ENCODE results near the gene TRPM2.

DNA sequence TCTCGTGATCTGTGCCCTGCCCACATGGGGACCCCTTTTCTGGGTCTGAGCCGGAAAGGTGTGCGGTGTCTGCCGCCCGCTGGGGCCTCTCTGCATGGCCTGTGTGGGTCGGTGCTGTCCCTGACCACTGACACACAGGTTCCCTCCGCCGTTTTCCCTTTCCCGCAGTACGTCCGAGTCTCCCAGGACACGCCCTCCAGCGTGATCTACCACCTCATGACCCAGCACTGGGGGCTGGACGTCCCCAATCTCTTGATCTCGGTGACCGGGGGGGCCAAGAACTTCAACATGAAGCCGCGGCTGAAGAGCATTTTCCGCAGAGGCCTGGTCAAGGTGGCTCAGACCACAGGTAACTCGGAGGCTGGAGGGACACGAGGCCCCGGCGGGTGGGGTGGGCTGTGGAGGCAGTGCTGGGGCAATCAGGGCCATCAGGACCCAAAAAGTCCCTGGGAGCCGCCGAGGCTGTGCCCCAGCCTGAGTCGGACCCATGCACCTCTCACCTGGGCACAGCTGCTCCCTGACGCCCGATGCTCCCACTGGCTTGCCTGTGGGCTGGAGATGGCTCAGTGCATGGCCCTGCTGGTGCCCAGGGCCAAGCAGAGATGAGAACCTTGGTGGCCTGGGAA lies 13.3 kb downstream of the TRPM2 start:
- TF ChIP-seq, protein P1, sequence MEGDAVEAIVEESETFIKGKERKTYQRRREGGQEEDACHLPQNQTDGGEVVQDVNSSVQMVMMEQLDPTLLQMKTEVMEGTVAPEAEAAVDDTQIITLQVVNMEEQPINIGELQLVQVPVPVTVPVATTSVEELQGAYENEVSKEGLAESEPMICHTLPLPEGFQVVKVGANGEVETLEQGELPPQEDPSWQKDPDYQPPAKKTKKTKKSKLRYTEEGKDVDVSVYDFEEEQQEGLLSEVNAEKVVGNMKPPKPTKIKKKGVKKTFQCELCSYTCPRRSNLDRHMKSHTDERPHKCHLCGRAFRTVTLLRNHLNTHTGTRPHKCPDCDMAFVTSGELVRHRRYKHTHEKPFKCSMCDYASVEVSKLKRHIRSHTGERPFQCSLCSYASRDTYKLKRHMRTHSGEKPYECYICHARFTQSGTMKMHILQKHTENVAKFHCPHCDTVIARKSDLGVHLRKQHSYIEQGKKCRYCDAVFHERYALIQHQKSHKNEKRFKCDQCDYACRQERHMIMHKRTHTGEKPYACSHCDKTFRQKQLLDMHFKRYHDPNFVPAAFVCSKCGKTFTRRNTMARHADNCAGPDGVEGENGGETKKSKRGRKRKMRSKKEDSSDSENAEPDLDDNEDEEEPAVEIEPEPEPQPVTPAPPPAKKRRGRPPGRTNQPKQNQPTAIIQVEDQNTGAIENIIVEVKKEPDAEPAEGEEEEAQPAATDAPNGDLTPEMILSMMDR (conservative IDR thresholded peaks at IDR 0.05; ENCODE audit: low read depth, low read length): no peak
- TF ChIP-seq MAFK (IDR thresholded peaks at IDR 0.05; ENCODE audit: low read depth, low read length): no peak

Measured in IMR-90 (cell line).